GM10248 (cell line): ENCODE results near the gene CELF4.

Experiments
- CTCF ChIA-PET: fragments of 300-600 bp; sonication (Branson Sonifier 250); formaldehyde crosslinking; extraction: SDS; loops from one replicate; lab custom pipeline; 2021; ENCODE audit warnings: antibody characterized with exemption; lab: Yijun Ruan, JAX
- POLR2A ChIA-PET: fragments of 350-650 bp; sonication (Branson Sonifier 250); formaldehyde crosslinking; extraction: SDS; loops from one replicate; lab custom pipeline; 2020; ENCODE audit warnings: antibody characterized with exemption; lab: Yijun Ruan, JAX
- DNase-seq: peaks from one replicate; pipeline ENCODE4 v3.0.0; 2012; ENCODE audit errors: extremely low spot score
- TF ChIP-seq, protein P1 (sequence below): IDR thresholded peaks from 2 replicates; pipeline ENCODE4 v1.5.1; 2012; ENCODE audit warnings: mild to moderate bottlenecking, low read depth; ENCODE audit errors: extremely low read depth, missing control alignments, control extremely low read depth

CELF4 gene

DNA sequence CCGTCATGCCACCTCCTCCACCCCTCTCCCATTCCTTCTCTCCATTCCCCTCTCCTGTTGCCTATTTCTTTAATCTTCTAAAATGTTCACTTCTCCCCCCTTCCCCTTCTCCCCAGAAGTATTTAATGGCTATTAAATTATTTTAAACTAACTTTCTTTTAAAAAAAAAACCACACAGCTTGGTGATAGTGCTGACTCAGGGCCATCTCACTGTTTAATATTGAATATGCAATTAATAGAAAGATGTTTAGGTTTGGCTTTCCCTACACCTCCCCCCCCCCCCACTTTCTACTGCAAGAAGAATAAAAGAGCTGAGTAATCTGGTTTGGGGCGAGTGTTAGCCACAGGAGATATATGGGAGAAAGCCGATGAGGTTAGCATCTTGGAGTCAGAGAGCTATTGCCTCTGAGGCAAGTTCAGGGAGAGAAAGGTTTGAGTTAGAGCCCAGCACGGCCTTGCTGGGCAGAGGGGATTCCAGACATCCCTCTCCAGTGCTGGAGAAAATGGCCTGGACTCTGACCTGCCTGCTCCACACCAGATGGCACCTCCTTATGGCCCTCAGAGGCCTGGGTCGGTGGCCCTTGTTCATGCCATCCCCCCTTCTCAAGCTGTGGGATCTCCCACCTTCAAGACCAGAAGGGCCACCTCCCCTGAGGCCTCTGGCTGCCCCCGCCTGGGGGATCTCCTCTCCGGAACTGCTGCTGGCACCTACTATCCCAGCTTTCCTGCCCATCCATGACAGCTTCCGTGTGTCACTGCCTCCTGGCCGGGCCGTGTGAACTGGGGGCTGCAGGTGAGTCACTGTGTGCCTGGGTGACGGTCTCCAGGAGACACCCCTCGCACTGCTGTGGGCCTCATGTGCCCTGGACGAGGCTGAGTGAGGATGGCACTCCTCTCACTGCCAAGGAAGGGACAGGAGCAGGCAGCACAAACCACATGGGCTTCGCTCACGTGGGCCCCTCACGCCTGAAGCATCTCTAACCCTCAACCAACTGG lies 246.9 kb downstream of the CELF4 start:
- ChIA-PET POLR2A (no interaction called here), CTCF (no interaction called here)
- DNase-seq = no peak
- TF ChIP-seq, protein P1, sequence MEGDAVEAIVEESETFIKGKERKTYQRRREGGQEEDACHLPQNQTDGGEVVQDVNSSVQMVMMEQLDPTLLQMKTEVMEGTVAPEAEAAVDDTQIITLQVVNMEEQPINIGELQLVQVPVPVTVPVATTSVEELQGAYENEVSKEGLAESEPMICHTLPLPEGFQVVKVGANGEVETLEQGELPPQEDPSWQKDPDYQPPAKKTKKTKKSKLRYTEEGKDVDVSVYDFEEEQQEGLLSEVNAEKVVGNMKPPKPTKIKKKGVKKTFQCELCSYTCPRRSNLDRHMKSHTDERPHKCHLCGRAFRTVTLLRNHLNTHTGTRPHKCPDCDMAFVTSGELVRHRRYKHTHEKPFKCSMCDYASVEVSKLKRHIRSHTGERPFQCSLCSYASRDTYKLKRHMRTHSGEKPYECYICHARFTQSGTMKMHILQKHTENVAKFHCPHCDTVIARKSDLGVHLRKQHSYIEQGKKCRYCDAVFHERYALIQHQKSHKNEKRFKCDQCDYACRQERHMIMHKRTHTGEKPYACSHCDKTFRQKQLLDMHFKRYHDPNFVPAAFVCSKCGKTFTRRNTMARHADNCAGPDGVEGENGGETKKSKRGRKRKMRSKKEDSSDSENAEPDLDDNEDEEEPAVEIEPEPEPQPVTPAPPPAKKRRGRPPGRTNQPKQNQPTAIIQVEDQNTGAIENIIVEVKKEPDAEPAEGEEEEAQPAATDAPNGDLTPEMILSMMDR = no peak

GRCh38 chr18:37317486-37317885 lies 248.1 kb downstream of the CELF4 start:
- ChIA-PET CTCF (no interaction called here), POLR2A (no interaction called here)
- no peak for DNase-seq
- TF ChIP-seq, protein P1 = no peak

DNA sequence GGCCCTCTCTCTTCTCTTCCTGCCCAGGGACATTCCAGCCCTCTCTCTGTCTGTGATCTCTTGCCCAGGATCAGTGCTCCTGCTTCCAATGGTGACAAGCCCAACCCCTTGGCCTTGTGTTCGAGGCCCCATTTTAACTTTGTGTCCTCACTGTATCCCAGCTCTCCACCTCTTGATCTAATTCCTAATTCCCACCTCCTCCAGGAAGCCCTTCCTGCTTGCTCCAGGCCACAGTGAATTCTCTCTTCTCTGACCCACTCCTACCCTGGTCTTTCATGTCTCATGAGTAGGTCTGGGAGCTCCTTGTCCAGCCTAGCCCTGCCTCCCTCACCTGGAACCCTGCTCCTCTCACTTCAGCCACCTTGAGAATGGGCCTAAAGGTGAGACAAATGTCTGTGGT lies 249.1 kb downstream of the CELF4 start:
- ChIA-PET POLR2A (no interaction called here), CTCF (no interaction called here)
- no peak for DNase-seq
- TF ChIP-seq, protein P1 = no peak

- CTCF ChIA-PET = no interaction called here
- POLR2A ChIA-PET = no interaction called here
- TF ChIP-seq, protein P1 = no peak
- DNase-seq = no peak
These were observed 249.7 kb downstream of the CELF4 start for GRCh38 chr18:37315935-37316334.

DNA sequence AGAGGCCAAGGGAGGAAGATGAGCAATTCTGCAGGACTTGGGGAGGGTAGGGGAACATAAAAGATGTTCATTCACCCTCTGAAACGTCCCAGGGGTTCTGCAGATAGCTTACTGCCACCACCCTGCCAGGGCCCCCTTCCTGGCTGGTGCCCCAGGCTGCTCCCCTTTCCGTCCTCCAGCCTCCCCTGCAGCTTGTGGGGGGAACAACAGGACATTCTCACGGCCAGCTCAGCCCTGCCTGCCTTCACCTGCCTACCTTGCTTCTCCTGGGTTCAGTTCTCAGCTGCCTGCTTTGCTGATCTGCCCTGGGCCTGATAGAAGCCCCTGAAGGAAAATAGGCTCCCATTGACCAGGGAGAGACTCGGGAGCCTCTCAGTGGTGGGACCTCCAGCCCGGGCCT lies 251.1 kb downstream of the CELF4 start:
- ChIA-PET POLR2A (no interaction called here), CTCF (no interaction called here)
- DNase-seq = no peak
- TF ChIP-seq, protein P1 = no peak

GRCh38 chr18:37313624-37314023 lies 252.0 kb downstream of the CELF4 start:
- ChIA-PET CTCF (no interaction called here), POLR2A (no interaction called here)
- DNase-seq = no peak
- TF ChIP-seq, protein P1 = no peak
